Measurements from ENCODE around the gene AMZ1. TPM values are rescaled to one million over a fixed set of nuclear protein-coding genes. Genes with fewer than 3 reads are reported as not detected.
"Not testable (repeated sequence)": the region's sequence is repeated elsewhere in the genome, so short reads cannot be mapped to it uniquely, and the experiment has no call there.

Gene AMZ1
- total RNA-seq, 1 donor from 2014 or later = 0.11 TPM

GRCh38 chr7:2737771-2738540 lies 50.0 kb downstream of the AMZ1 start:
- DNase-seq (ENCODE audit: low read depth) = no peak

GRCh38 chr7:2738766-2739549 lies 51.0 kb downstream of the AMZ1 start:
- no peak for DNase-seq (ENCODE audit: low read depth)

GRCh38 chr7:2743523-2744185 lies 55.7 kb downstream of the AMZ1 start:
- not testable (repeated sequence) for DNase-seq (ENCODE audit: low read depth)

DNA sequence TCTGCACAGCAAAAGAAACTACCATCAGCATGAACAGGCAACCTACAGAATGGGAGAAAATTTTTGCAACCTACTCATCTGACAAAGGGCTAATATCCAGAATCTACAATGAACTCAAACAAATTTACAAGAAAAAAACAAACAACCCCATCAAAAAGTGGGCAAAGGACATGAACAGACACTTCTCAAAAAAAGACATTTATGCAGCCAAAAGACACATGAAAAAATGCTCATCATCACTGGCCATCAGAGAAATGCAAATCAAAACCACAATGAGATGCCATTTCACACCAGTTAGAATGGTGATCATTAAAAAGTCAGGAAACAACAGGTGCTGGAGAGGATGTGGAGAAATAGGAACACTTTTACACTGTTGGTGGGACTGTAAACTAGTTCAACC lies 60.7 kb downstream of the AMZ1 start:
- not testable (repeated sequence) for DNase-seq (ENCODE audit: low read depth)

- DNase-seq (ENCODE audit: low read depth) = no peak
Measured at GRCh38 chr7:2750004-2750407, 62.0 kb downstream of the AMZ1 start.

DNA sequence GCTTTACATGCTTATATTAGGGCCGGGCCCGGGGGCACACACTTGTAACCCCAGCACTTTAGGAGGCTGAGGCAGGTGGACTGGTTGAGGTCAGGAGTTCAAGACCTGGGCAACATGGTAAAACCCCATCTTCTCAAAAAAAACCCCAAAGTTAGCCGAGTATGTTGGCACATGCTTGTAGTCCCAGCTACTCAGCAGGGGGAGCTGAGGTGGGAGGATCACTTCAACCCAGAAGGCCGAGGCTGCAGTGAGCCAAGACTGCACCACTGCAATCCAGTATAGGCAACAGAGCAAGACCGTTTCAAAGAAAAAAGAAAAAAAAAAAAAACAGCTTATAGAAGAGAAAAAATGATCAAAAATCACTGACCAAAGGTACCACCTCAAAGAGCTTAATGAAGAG lies 63.1 kb downstream of the AMZ1 start:
- no peak for DNase-seq (ENCODE audit: low read depth)

DNA sequence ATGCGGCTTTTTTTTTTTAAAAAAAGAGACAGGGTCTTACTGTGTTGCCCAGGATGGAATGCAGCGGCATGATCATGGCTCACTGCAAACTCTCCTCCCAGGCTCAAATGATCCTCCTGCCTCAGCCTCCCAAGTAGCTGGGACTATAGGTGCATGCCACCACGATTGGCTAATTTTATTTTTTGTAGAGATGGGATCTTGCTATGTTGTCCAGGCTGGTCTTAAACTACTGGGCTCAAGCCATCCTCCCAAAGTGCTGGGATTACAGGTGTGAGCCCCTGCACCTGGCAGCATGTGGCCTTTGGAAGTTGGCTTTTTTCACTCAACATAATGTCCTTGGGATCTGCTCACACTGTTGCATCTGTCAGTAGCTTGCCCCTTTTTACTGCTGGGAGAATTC lies 65.1 kb downstream of the AMZ1 start:
- DNase-seq (ENCODE audit: low read depth) = no peak

GRCh38 chr7:2754086-2754485 lies 66.1 kb downstream of the AMZ1 start:
- no peak for DNase-seq (ENCODE audit: low read depth)

- no peak for DNase-seq (ENCODE audit: low read depth)
Measured at GRCh38 chr7:2754912-2755311, 66.9 kb downstream of the AMZ1 start.

GRCh38 chr7:2755531-2755930 lies 67.5 kb downstream of the AMZ1 start:
- DNase-seq (ENCODE audit: low read depth) = no peak

DNA sequence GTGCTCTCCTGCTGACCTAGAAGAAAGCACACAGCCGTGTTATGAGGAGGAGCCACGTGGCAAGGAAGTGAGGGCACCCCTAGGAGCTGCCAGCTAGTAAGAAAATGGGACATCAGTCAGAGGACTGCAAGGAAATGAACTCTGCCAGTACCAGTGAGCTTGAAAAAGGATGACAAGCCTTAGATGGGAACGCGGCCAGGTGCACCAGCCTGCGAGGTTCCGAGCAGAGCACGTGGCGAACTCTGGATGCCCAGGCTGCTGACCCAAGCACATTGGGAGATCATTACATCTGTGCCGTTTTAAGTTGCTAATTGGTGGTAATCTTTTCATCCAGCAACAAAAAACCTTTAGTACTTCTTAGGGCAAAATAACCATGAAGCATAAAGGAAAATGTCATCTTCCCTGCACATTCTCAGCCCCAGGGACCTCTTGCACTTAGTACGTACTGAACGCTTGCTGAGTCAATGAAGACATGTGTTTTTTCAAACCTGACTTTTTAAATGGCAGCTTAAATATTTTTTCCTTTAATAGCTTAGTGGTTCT lies 69.4 kb downstream of the AMZ1 start:
- DNase-seq (ENCODE audit: low read depth) = peak; percentile 88

DNA sequence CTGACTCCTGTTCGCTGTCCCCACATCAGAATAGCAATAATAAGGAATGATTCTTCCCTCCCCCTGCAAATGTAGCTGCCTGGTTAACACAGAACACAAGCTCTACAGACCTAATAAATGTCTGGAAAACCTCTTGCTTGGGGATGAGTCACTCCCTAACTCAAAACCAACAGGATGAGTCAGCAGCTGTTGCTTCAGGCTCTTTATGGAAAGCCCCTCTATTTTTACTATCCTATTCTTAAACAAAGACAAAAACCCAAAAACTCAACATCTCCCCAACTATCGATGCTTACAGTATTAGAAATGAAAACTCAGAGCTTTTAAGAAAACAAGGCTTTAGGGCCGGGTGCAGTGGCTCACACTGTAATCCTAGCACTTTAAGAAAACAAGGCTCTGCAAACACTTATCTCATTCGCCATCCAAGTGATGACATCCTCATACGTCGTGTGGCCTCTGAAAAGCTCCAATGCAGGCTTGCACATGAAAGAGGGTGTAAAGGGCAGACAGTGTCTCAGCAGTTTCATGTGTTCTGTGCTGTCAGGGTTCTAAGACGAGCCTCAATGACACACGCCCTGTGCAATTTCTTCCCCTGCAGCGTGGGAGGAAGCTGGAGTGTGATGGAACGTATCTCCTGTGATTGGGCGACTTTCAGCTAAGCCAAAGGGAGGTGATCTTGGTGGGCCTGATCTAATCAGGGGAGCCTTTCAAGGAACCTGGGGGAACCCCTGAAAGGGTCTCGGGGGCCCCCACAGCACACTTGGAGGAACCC lies 70.1 kb downstream of the AMZ1 start:
- peak; percentile 98 for DNase-seq (ENCODE audit: low read depth)

- DNase-seq (ENCODE audit: low read depth) = no peak
Measured at GRCh38 chr7:2758673-2759616, 70.9 kb downstream of the AMZ1 start.

DNA sequence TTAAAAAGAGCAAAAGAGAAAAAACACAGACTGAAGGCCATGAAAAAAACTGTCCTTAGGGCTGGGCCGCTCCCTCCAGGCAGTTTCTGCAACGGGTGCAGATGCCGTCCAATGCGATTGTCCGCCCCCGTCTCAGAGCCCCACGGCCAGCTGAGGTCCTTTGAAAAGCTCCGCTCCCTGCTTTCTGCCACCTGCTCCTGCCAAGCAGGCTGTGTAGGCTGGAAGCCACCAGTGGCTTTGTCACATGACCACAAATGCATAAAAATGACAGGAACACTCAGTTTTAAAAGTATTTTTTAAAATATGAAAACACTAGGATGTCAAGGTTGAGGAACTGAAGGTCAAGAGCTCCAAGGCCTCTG lies 71.7 kb downstream of the AMZ1 start:
- DNase-seq (ENCODE audit: low read depth) = peak; percentile 98

GRCh38 chr7:2760098-2760889 lies 72.3 kb downstream of the AMZ1 start:
- DNase-seq (ENCODE audit: low read depth) = peak; percentile 97

GRCh38 chr7:2761131-2761624 lies 73.2 kb downstream of the AMZ1 start:
- peak; percentile 68 for DNase-seq (ENCODE audit: low read depth)

- peak; percentile 38 for DNase-seq (ENCODE audit: low read depth)
Measured at GRCh38 chr7:2761801-2762497, 73.9 kb downstream of the AMZ1 start.

GRCh38 chr7:2763597-2763996 lies 75.6 kb downstream of the AMZ1 start:
- DNase-seq (ENCODE audit: low read depth) = no peak
